Dedifferentiated amniotic fluid mesenchymal stem cell (primary cell): ENCODE measurements around the gene DOK5.

Experiments used
- DNase-seq: peaks from one replicate; pipeline ENCODE4 v3.0.0-alpha.2; 2016; ENCODE audit errors: extremely low spot score

DOK5 gene

DNA sequence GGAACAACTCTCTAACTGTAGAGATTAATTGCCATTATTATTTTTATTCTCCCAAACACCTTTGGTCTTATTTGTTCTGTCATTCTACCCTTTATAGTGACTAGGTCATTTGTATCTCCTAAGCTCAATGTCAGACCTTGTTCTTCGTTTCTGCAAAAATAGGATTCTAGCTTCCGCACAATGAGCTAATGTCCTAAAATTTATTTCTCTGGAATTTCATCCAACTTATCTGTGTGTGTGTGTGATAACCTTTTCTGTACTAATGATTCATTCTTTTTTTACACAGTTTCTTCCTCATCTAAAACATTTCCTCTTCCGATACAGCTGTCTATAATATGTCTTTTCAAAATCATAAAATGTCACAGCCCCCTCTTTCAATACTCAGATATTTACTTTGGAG lies 84.5 kb downstream of the DOK5 start:
- DNase-seq, result no peak

DNA sequence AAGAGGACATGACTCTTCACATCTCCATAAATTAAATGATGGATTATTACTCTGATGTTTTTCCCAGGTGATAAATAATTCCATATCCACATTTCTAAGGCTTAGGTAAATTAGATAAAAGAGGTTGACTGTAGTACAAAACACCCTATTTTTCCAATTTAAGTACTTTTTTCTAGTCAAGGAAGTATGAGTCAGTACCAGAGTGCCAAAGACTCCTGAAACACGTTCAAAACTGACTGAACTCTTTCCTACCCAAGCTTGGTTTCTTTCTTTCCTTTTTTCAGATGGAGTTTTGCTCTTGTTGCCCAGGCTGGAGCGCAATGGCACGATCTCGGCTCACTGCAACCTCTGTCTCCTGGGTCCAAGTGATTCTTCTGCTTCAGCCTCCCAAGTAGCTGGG lies 85.0 kb downstream of the DOK5 start:
- no peak for DNase-seq

DNA sequence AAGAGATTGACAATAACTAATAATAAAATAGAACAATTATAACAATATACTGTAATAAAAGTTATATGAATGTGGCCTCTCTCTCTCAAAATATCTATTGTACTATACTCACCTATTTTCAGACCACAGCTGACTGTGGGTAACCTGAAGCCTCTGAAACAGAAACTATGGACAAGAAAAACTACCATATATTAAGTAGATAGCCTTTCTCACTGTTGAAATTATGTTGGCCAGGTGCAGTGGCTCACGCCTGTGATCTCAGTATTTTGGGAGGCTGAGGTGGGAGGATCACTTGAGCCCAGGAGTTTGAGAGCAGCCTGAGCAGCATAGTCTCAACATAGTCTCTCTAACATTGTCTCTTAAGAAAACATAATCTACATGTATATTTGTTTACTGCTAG lies 89.9 kb downstream of the DOK5 start:
- no peak for DNase-seq

DNA sequence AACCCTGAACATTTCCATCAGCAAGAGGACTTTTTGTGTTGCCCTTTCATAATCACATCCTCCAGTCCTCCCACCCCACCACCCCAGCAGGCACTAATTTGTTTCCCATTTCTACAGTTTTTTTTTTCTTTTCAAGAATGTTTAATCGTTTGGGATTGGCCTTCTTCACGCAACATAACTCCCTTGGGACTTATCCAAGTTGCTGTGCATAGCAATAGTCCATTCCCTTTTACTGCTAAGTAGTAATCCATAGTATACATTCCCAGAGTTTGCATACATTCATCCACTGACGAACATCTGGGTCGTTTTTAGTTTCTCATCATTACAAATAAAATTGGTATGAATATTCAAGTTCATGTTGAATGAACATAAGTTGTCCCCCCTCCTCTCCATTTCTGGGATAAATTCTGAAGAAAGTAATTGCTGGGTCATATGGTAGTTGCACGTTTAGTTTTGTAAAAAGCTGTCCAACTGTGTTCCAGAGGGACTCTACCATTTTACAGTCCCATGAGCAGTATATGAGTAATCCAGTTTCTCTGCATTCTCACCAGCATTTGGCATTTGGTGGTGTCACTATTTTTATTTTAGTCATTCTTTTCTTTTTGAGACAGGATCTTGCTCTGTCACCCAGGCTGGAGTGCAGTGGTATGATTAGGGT lies 90.8 kb downstream of the DOK5 start:
- no peak for DNase-seq

DNA sequence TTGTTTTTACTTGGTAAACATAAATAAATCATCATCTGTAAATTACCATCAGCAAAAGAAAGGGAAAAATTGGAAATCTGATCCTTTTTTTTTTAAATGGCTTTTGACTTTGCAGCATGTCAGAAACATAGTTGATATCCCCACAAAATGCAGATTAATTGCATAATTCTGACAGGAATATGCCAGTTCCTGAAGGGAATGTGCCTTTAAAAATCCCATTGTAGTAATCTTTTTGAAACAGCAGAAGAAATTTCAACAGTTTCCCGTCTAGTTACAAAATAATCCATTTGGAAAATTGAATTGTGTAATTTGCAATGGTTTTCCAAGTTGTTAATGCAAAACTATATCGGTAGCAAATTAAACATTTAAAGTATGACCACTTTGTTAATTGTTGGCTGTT lies 95.2 kb downstream of the DOK5 start:
- no peak for DNase-seq

DNA sequence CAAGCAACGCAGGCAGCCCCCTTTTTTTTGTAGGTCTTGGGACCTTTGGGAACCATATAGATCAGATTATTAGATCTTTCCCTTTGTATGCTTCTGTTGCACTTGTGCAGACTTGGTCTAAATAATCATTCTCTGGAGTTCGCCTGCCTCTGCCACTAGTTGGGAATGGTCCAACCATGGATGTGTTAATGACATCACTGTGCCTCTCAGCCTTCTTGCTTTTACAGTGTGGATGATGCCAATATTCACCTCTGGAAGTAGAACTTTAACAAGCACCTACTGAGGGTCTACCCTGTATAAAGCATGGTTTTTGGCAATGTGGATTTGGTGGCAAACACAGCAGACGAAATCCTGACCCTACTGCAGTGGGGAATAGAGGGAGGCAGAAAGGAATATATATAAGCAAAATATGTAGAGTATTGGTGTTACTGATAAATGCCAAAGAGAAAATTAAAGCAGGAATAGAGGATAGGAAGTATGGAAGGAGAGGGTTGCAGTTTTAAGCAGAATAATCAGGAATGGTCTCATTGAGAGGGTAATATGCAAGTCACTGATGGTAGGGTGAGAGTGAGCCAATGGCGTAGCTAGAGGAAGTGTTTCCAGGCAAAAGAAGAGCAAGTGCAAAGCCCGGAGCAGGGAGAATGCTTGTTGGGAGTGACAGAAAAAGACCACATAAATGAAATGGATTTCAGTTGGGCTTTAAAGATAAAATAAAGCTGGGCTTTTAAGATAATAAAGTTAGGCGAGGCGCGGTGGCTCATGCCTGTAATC lies 97.5 kb downstream of the DOK5 start:
- DNase-seq, result no peak

DNA sequence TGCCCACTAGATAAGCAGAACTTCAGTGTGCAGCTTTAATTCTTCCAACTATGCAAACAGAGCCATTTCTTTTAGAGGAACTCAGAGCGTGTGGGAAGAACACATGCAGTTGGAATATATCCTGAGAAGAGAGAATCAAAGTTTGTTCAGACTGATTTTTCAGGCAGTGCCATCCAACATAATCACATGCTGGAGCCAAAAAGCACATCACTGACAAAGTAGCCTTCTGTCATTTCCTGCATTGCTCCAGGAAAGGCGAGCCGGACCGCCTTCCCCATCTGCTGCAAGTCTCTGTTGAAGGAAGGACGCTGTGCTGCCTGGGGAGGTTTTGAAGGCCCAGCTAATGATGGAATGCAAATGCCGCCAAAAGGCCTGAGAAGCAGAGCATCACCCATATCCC lies 98.4 kb downstream of the DOK5 start:
- no peak for DNase-seq

DNA sequence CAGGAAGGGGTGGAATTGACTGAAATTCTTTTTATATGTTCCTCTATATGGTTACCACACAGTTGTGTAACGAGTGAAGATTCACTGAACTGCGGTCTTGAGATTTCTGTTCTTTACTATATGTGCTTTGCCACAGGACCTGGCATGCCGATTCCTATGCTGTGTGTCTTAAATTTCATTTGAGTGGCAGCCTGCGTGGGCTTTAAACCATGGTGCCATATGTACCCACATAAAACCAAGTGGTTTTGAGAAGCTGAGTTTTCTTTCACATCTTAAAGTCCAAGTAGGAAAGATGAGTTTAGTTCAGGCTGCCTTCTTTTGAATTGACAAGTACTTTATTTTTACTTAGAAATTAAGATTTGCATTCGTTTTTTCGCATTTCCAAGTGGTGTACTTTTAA lies 101.1 kb downstream of the DOK5 start:
- no peak for DNase-seq

DNA sequence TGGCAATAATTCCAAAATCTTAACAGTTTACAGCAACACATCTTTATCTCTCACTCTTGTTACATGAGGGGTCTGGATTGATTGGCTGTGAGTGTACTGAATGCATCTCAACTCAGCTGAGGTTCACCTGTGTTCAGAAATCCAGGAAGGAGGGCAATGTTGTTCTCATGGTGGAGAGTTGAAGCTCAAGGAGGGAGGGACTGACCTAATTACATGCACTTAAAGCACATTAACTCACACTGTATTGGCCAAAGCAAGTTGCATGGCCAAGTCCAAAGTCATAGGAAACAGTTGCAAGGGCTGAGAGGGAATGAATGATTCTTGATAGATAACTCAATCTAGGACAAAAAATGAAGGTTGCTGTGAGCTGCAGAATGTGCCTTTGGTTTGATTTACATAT lies 102.2 kb downstream of the DOK5 start:
- DNase-seq, result no peak

DNA sequence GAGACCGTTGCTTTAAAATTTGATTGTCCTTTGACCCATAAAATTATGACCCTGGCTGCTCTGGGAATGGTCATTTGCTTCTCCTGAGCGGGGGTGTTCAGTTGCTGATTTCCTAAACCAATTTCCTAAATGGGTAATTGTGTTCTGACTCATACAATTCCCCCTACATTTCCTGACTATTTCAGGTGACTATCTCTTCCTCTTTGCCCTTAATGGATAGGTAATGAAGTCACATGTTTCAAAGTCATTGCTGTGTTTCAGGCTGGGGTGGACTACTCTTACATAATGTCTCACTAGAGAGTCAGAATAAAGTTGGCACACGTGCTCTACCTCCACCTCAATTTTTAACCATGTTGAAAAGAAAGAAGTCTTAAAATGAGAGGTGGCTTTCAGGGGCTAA lies 109.8 kb downstream of the DOK5 start:
- DNase-seq, result no peak

DNA sequence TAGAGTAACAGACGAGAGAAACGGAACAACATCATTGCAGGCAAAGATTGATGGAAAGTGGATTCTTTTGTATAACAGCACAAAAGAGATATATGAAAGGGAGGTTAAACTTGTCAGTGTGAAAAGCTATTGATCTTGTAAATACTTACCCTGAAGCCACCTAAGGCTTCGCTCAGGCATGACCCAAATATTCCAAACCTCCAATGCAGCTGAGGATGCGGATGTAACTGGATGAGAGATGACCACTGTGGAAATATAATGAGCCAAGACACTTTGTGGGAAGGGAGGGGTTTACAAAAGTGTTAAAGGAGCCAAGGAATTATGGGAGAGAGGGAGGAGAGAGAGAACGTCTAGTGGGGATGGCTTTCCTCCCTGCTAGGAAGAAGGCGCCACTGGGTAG lies 112.0 kb downstream of the DOK5 start:
- DNase-seq, result no peak

DNA sequence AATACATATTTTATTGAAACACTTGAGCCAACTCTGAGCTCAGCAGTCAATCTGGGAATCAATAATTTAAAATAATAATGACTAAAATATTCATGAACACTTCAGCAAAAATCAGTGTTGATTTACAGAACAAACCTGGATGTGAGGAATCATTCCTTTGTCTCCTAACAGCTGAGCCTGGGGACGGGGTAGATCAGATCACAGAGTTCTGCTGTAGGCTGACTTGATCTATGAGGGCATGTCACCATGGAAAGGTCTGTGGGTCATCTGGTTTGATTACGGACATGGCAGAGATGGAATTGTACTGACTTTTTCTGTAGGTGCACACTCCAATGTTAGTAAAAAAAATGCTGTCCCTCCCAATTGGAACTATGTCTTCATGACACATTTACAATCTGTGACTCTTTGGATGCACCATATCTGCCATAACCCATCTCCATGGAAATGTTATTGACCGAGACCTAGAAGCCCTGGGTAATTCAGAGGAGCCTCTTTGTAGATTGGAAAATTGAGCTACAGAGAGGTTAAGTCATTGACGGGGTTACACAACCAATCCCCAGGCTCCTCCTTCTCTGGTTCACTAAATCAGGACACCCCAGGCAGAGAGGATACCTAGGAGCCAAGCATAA lies 114.1 kb downstream of the DOK5 start:
- no peak for DNase-seq

DNA sequence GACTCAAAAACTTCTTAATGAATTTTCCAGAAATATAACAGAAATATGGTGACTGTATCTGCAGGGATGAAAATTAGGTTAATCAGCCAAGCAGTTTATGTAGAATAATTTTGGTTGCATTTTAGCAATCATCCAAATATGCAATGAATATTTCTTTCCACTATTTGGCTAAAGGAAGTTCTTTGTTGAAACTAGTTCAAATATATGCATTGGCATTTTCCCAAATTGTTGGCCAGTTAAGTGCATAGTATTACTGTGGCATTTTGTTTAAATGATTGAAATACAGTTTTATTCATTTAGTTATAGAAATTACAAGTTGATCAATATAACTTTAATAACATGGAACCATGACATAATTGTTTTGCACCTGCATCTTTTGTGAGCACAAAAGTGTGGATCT lies 115.5 kb downstream of the DOK5 start:
- no peak for DNase-seq

DNA sequence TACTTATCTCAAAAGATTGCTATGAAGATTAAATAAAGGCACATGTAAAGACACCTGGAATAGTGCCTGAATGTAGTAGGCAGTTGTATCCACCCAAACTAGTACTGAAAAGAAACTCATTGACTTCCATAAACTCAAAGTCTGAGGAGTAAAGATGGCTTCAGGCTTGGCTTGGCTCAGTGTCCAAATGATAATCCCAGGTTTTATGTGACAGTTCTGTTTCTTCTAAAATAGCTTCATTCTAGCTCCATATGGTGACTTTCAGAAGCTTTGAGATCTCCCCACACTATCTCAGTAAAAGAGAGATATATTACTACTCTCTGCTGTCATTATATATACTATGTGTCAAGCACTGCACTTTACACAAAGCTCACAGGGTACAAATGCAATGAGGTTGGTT lies 121.3 kb downstream of the DOK5 start:
- no peak for DNase-seq

DNA sequence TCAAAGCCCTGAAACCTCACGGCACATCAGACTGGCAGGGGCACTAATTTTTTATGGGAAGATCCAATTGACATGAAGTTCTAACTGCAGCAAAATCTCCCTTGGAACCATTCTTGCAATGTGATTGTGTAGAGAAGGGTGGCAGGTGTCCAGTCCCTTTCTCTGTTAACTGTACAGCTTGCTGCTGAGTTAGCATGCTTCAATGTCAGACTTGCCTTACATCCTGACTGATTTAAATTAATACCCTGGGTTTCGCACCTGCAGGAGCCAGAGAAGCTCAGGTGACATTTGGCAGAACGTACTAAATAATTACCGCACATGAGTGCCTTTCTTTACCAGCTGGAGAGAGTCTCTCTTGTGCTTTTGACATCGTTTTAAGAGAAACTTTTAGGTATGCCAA lies 123.0 kb downstream of the DOK5 start:
- DNase-seq, result no peak

DNA sequence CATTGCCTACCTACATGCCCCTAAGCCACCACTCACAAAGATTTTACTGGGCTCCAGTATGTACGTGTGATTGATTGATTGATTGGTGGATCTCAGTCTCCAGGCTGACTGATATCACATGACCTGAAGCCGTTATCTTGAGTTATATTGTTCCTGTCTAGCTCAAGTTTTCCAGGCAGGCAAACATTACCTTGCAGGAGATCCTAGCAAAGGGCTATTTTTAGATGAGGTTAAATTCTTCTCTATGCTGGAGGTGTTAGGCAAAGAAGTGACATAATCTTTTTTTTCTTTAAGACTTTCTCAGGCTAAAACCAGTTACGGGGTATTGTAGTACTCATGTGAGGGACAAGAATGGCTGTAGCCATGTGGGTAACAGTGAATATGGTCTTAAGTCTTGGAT lies 125.2 kb downstream of the DOK5 start:
- no peak for DNase-seq

DNA sequence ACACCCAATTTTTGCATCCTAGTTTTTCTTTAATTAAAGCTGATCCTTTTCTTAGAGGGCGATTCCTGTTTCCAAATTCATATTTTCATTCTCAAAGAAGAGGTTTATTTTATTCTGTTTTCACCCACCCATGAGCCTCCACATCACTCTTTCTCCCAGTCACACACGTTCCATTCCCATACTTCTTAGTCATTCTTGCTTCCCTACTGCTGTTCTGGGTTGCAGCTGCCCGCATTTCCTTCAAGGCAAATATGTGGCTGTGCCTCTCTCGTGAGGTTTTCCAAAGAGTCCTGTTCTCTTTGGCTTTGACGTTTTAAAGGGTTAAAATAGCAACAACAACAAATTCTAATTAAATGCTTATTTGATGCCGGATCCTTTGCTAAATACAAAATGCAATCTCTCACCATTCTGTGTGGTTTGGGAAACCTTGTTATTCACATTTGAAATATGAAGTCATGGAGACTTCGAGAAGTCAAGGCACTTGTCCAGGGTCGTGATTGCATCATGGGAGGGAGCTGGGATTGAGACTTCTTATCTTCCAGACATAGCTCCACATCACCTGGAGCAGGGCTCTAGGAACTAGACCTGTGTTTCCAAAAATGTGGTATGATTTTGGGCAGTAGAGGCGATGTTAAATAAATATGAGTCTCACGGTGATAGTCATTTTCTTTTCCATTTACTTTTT lies 126.6 kb downstream of the DOK5 start:
- DNase-seq, result no peak

DNA sequence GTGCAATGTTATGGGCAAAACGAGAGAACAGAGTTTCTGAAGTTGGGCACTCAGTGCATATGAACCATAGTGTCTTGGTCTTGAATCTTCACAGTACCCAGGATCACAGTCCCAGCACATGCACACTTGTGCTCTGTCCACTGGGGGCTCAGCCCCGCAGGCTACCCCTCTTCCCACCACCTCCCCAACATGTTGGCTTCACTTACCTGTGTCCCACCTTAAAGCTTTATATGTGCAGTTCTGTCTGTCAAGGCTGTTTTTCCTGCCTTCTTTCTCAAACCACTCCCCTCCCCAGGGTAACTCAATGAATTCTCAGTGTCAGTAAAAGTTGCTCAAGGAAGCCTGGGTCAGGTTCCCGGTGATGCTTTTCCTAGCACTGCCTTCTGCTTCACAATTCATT lies 129.9 kb downstream of the DOK5 start:
- DNase-seq, result no peak

DNA sequence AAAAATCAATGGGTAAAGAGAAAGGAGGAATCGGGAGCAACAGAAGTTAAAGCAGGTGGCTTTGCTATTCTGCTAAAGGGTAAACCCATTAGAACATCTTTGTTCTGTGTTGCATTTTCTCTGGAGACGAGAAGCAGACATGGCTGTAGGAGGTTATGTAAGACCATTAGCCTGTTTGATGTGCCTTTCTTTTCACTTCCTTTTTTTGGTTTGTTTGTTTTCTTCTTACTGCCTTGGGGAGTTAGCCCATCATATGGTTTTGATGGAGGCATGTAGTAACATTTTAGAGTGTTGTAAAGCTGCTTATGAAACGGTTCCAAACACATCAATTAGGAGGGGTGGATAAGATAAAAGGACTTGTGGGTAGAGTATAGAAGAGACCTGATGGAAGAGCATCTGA lies 131.0 kb downstream of the DOK5 start:
- no peak for DNase-seq

DNA sequence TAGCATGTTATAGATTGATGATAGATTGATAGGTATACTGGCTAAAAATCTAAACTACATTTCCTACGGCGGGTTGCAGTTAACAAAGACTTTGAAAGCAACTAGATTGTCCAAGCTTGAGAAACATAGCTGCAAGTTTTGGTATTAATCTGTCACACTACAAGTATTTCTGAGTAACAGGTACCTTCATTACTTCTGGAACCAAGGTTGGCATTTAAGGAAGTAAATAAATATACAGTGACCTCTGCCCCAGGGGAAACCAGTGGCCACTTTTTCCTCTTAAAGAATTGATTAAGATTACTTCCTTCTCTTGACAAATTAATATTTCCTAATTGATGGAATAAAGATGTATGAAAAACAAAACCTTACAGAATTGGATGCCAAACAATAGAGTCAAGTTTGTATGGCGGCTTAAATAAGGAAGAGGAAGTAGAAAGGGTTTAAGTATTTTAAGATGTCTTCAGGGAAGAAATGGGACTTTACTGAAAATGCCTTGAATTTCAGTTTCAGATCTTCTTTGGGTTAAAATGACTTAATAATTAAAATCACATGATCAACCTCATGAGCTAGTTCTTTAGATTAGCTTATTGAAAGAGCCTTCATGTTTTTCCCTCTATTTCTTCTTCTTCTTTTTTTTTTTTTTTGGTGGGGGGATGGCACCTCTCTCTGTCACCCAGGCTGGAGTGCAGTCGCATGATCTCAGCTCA lies 132.8 kb downstream of the DOK5 start:
- no peak for DNase-seq

DNA sequence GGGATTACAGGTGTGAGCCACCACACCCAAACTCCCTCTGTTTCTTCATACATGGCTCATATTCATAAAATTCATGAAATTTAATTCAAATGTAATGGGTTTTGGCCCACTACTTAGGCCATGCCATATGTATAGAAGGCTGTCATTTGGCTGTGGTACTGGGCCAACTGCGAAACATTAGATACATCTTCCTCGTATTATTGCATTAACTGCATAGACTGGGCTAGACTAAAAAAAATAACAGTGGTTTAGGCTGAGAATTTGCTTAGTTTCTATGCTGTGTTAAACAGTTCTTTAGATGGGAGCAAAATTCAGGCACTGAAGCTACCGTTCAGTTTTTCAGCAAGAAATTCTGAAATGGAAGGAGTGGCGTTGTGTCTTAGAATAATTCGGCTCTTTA lies 133.6 kb downstream of the DOK5 start:
- no peak for DNase-seq
